ENCODE measurements around the gene TNRC18. TPM values are rescaled to one million over a fixed set of nuclear protein-coding genes. Genes with fewer than 3 reads are reported as not detected.
A peak's percentile ranks its signal among the peaks of the same experiment; 100 is the strongest.

Gene TNRC18
- total RNA-seq, 2 experiments from 2014 or later, result 39.4 to 48.6 TPM

- POLR2A ChIA-PET, result interaction anchor here (0.6 kb wide), 1 partner anchor 54 kb away, joined by 5 read pairs; no protein-coding TSS in a partner anchor
- Mint-ChIP-seq H3K36me3 (ENCODE audit: low read depth) (no peaks in the 10 kb centered on the region), H3K9me3 (ENCODE audit: low read depth) (no peaks in the 10 kb centered on the region), H3K4me3 (peak overlapping the region; percentile 62), H3K27me3 (peaks cover 55% of the 10 kb centered on the region), H3K27ac (no peak overlapping the region), H3K4me1 (peaks cover 35% of the 10 kb centered on the region)
- peak; percentile 70 for DNase-seq
- intact Hi-C loops (cut with DNase I, micrococcal nuclease), result loop anchor here (1.0 to 5.0 kb wide), 3 partner anchors 27 to 848 kb away; partner anchors contain the start of gene CYTH3 (in 1 of the 2)
- CTCF ChIA-PET, result interaction anchor here (0.8 kb wide), 1 partner anchor 184 kb away, joined by 4 read pairs; no protein-coding TSS in a partner anchor
- ATAC-seq, result peak; percentile 60
These were observed 528 bp upstream of the TNRC18 start for GRCh38 chr7:5423976-5424748.

GRCh38 chr7:5422396-5423305 lies 983 bp downstream of the TNRC18 start:
- CTCF ChIA-PET, result interaction anchor here (0.6 to 1.3 kb wide), 5 partner anchors 26 to 434 kb away, joined by 3 to 6 read pairs (median 4); no protein-coding TSS in a partner anchor
- no peak overlapping the region for H3K27ac Mint-ChIP-seq
- H3K4me3 Mint-ChIP-seq, result peak overlapping the region; percentile 55
- POLR2A ChIA-PET, result interaction anchor here (0.6 to 1.6 kb wide), 4 partner anchors 9 to 647 kb away, joined by 3 to 6 read pairs (median 4); no protein-coding TSS in a partner anchor
- H3K27me3 Mint-ChIP-seq, result peaks cover 62% of the 10 kb centered on the region
- H3K4me1 Mint-ChIP-seq, result peaks cover 37% of the 10 kb centered on the region
- H3K36me3 Mint-ChIP-seq (ENCODE audit: low read depth), result no peaks in the 10 kb centered on the region
- intact Hi-C loops (cut with DNase I, micrococcal nuclease), result loop anchor here in 1 of 2 experiments (5.0 kb wide), 1 partner anchor 850 kb away; the partner anchor contains the start of gene CYTH3
- ATAC-seq (no peak), DNase-seq (peak; percentile 23)
- H3K9me3 Mint-ChIP-seq (ENCODE audit: low read depth), result no peaks in the 10 kb centered on the region

DNA sequence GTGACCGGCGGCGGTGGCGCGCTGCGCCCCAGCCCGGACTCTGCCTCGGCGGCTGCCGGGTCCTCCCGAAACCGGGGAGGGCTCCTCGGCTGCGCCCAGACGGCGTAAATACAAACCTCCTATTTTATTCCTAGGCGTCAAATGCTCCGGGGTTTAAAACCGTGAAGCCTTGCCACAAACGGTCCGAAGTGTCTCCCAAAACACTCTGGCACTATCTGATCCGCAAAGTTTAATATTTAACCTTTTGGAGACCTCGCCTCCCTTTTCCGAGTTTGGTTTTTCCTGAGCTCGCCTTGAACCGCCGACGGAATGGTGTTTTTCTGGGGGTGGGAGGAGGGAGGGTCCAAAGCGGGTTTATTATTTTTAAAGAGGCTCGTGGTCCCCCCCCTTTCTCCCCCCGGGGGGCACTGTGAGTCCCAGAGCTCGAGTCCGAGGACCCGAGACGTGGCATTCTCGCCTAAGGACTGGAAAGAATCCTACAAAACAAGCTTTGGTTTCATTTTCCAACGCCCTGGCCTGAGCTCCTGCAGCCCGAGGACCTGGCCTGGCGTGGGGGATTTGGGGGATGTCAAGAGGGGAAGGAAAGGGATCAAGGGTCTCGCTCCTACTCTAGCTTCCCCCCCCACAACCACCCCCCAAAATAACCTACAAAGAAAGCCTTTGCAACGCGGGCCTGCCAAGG lies 1.8 kb downstream of the TNRC18 start:
- intact Hi-C loops (cut with DNase I, micrococcal nuclease), result loop anchor here in 1 of 2 experiments (5.0 kb wide), 1 partner anchor 850 kb away; the partner anchor contains the start of gene CYTH3
- no peaks in the 10 kb centered on the region for H3K36me3 Mint-ChIP-seq (ENCODE audit: low read depth)
- H3K27me3 Mint-ChIP-seq, result peaks cover 58% of the 10 kb centered on the region
- ChIA-PET CTCF (interaction anchor here (0.9 to 1.3 kb wide), 3 partner anchors 26 to 73 kb away, joined by 3 to 6 read pairs (median 6); no protein-coding TSS in a partner anchor), POLR2A (interaction anchor here (0.6 to 1.6 kb wide), 3 partner anchors 26 to 646 kb away, joined by 3 to 6 read pairs (median 3); no protein-coding TSS in a partner anchor)
- H3K27ac Mint-ChIP-seq, result no peak overlapping the region
- H3K4me1 Mint-ChIP-seq, result peaks cover 34% of the 10 kb centered on the region
- peak overlapping the region; percentile 55 for H3K4me3 Mint-ChIP-seq
- DNase-seq (peak; percentile 20), ATAC-seq (no peak)
- no peaks in the 10 kb centered on the region for H3K9me3 Mint-ChIP-seq (ENCODE audit: low read depth)

DNA sequence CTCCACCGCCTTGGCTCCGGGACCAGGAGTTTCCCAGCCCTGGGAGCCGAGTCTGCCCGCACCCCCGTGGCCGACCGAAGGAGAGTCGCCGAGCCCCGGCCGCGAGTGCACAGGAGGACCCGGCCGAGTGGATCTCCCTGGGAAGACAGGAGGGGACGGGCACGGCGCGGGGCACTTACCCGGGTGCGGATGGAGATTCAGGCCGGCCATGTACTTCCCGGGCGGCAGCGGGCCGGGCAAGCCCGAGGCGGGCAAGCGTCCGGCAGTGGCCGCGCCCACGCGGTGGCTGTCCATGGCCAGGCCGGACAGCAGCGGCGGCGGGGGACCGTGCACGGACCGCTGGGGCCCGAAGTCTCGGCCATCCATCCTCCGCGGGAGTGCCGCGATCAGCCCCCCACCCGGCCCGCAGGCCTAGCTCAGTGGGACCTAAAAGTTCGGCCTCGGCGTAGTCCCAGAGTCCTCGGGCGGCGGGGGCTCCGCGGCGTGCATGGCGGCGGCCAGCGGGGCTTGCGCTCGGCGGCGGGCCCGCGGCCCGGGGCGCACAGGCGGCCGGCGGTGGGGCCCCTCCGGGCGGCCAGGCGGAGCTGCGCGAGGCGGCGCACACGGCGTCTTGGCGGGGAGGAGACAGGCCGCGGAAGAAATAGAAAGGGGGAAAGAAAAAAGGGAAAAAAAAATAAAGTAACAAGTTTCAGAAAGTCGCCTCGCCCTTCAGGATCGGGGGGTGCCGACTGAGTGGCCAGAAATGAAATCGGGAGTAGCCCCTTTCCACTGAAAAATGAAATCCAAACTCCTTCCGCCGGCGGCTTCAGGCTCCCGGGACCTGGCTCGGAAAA lies 2.5 kb downstream of the TNRC18 start:
- Mint-ChIP-seq H3K9me3 (ENCODE audit: low read depth) (no peaks in the 10 kb centered on the region), H3K27me3 (peaks cover 53% of the 10 kb centered on the region), H3K27ac (no peak overlapping the region), H3K4me1 (peaks cover 34% of the 10 kb centered on the region), H3K4me3 (peak overlapping the region; percentile 55), H3K36me3 (ENCODE audit: low read depth) (no peaks in the 10 kb centered on the region)
- peak; percentile 13 for DNase-seq
- ATAC-seq, result no peak
- ChIA-PET POLR2A (interaction anchor here (1.6 kb wide), 1 partner anchor 25 kb away, joined by 6 read pairs; no protein-coding TSS in a partner anchor), CTCF (interaction anchor here (1.1 kb wide), 1 partner anchor 73 kb away, joined by 3 read pairs; no protein-coding TSS in a partner anchor)
- intact Hi-C loops (cut with DNase I, micrococcal nuclease), result loop anchor here in 1 of 2 experiments (1.0 to 5.0 kb wide), 2 partner anchors 8 to 851 kb away; partner anchors contain the start of gene CYTH3

GRCh38 chr7:5420067-5420880 lies 3.4 kb downstream of the TNRC18 start:
- H3K27me3 Mint-ChIP-seq, result peaks cover 45% of the 10 kb centered on the region
- H3K36me3 Mint-ChIP-seq (ENCODE audit: low read depth), result no peaks in the 10 kb centered on the region
- H3K4me3 Mint-ChIP-seq, result peak overlapping the region; percentile 32
- peak; percentile 39 for DNase-seq
- POLR2A ChIA-PET, result no interaction called here
- H3K27ac Mint-ChIP-seq, result no peak overlapping the region
- no peaks in the 10 kb centered on the region for H3K9me3 Mint-ChIP-seq (ENCODE audit: low read depth)
- no peak for ATAC-seq
- intact Hi-C loops (cut with DNase I, micrococcal nuclease), result loop anchor here in 1 of 2 experiments (1.0 to 5.0 kb wide), 2 partner anchors 9 to 852 kb away; partner anchors contain the start of gene CYTH3
- peaks cover 29% of the 10 kb centered on the region for H3K4me1 Mint-ChIP-seq
- CTCF ChIA-PET, result interaction anchor here (0.6 kb wide), 1 partner anchor 244 kb away, joined by 3 read pairs; no protein-coding TSS in a partner anchor

GRCh38 chr7:5419539-5420066 lies 4.0 kb downstream of the TNRC18 start:
- ChIA-PET CTCF (interaction anchor here (0.6 kb wide), 1 partner anchor 245 kb away, joined by 3 read pairs; no protein-coding TSS in a partner anchor), POLR2A (no interaction called here)
- peaks cover 46% of the 10 kb centered on the region for H3K27me3 Mint-ChIP-seq
- no peaks in the 10 kb centered on the region for H3K36me3 Mint-ChIP-seq (ENCODE audit: low read depth)
- H3K27ac Mint-ChIP-seq, result no peak overlapping the region
- peak overlapping the region; percentile 30 for H3K4me3 Mint-ChIP-seq
- ATAC-seq (no peak), DNase-seq (no peak)
- intact Hi-C loops (cut with DNase I, micrococcal nuclease), result loop anchor here in 1 of 2 experiments (1.0 to 5.0 kb wide), 2 partner anchors 10 to 853 kb away; partner anchors contain the start of gene CYTH3
- H3K9me3 Mint-ChIP-seq (ENCODE audit: low read depth), result no peaks in the 10 kb centered on the region
- H3K4me1 Mint-ChIP-seq, result peaks cover 23% of the 10 kb centered on the region

GRCh38 chr7:5418285-5418582 lies 5.4 kb downstream of the TNRC18 start:
- Mint-ChIP-seq H3K27ac (no peak overlapping the region), H3K36me3 (ENCODE audit: low read depth) (no peaks in the 10 kb centered on the region), H3K4me1 (peaks cover 19% of the 10 kb centered on the region), H3K9me3 (ENCODE audit: low read depth) (no peaks in the 10 kb centered on the region), H3K27me3 (peaks cover 47% of the 10 kb centered on the region), H3K4me3 (no peak overlapping the region)
- DNase-seq (no peak), ATAC-seq (no peak)
- CTCF ChIA-PET, result no interaction called here
- POLR2A ChIA-PET, result no interaction called here
- intact Hi-C loops (cut with DNase I, micrococcal nuclease), result no loop called here

GRCh38 chr7:5417106-5418071 lies 6.2 kb downstream of the TNRC18 start:
- CTCF ChIA-PET, result interaction anchor here (0.7 to 0.9 kb wide), 2 partner anchors 19 to 37 kb away, joined by 3 read pairs; no protein-coding TSS in a partner anchor
- peaks cover 42% of the 10 kb centered on the region for H3K27me3 Mint-ChIP-seq
- DNase-seq (no peak), ATAC-seq (no peak)
- POLR2A ChIA-PET, result interaction anchor here (1.1 kb wide), 1 partner anchor 20 kb away, joined by 3 read pairs; no protein-coding TSS in a partner anchor
- H3K9me3 Mint-ChIP-seq (ENCODE audit: low read depth), result no peaks in the 10 kb centered on the region
- H3K4me3 Mint-ChIP-seq, result no peak overlapping the region
- intact Hi-C loops (cut with DNase I, micrococcal nuclease), result no loop called here
- H3K36me3 Mint-ChIP-seq (ENCODE audit: low read depth), result no peaks in the 10 kb centered on the region
- peaks cover 16% of the 10 kb centered on the region for H3K4me1 Mint-ChIP-seq
- no peak overlapping the region for H3K27ac Mint-ChIP-seq

All from activated CD4-positive, alpha-beta T cell treated with anti-CD3 and anti-CD28 coated beads for 36 hours (primary cell).